Mesendoderm (in vitro differentiated cells): ENCODE measurements around the gene HSD17B1.

ENCODE experiments used
- DNase-seq: peaks from one replicate; pipeline ENCODE4 v3.0.0; 2013
- H2AK5ac ChIP-seq: 2 replicates; pipeline ENCODE4 v1.6.1; 2013; ENCODE audit warnings: low read length, inconsistent platforms
- H2BK120ac ChIP-seq: 2 replicates; pipeline ENCODE4 v1.6.1; 2013; ENCODE audit warnings: low read depth, mild to moderate bottlenecking, low read length, moderate library complexity, mixed read lengths
- H2BK15ac ChIP-seq: replicated peaks from 2 replicates; pipeline ENCODE4 v1.6.1; 2013; ENCODE audit warnings: low read depth, mild to moderate bottlenecking, moderate library complexity
- H2BK5ac ChIP-seq: 2 replicates; pipeline ENCODE4 v1.6.1; 2013; ENCODE audit warnings: low read length, inconsistent platforms
- H3K18ac ChIP-seq: 2 replicates; pipeline ENCODE4 v1.6.1; 2013; ENCODE audit warnings: mild to moderate bottlenecking, low read length, mixed read lengths
- H3K23ac ChIP-seq: one replicate; pipeline ENCODE4 v1.6.1; 2013; ENCODE audit warnings: low read length
- H3K27ac ChIP-seq: 2 replicates; pipeline ENCODE4 v1.5.1; 2013; ENCODE audit warnings: low read depth, mild to moderate bottlenecking, inconsistent platforms, low read length, moderate library complexity
- H3K27me3 ChIP-seq: 2 replicates; pipeline ENCODE4 v1.6.1; 2013; ENCODE audit warnings: low read length, control low read depth, mild to moderate bottlenecking, inconsistent platforms; ENCODE audit not compliant: insufficient read depth, poor library complexity
- H3K36me3 ChIP-seq: 2 replicates; pipeline ENCODE4 v1.6.1; 2013; ENCODE audit warnings: low read length, inconsistent platforms; ENCODE audit not compliant: control insufficient read depth, insufficient read depth
- H3K4ac ChIP-seq: one replicate; pipeline ENCODE4 v1.6.1; 2013; ENCODE audit warnings: low read depth, mild to moderate bottlenecking, low read length, moderate library complexity
- H3K4me1 ChIP-seq: 2 replicates; pipeline ENCODE4 v1.6.1; 2013; ENCODE audit warnings: low read depth, low read length, inconsistent platforms; ENCODE audit not compliant: control insufficient read depth
- H3K4me2 ChIP-seq: 2 replicates; pipeline ENCODE4 v1.6.1; 2013; ENCODE audit warnings: low read length
- H3K4me3 ChIP-seq: 2 replicates; pipeline ENCODE4 v1.5.1; 2013; ENCODE audit warnings: mild to moderate bottlenecking, low read length
- H3K56ac ChIP-seq: one replicate; pipeline ENCODE4 v1.6.1; 2013; ENCODE audit warnings: low read length
- H3K79me1 ChIP-seq: 2 replicates; pipeline ENCODE4 v1.6.1; 2013; ENCODE audit warnings: low read length, inconsistent platforms
- H3K79me2 ChIP-seq: 2 replicates; pipeline ENCODE4 v1.6.1; 2013; ENCODE audit warnings: mild to moderate bottlenecking, low read length; ENCODE audit not compliant: control insufficient read depth, insufficient read depth
- H3K9ac ChIP-seq: 2 replicates; pipeline ENCODE4 v1.6.1; 2013; ENCODE audit warnings: low read length, inconsistent platforms
- H4K5ac ChIP-seq: one replicate; pipeline ENCODE4 v1.6.1; 2013; ENCODE audit warnings: low read length
- H4K8ac ChIP-seq: one replicate; pipeline ENCODE4 v1.6.1; 2013; ENCODE audit warnings: low read depth, mild to moderate bottlenecking, control low read depth, low read length, moderate library complexity
- WGBS: extraction: QIAGEN DNeasy Blood & Tissue Kit; methylation state at CpG from one replicate; pipeline ENCODE4 v1.1.7; 2013; ENCODE audit warnings: low lambda C conversion rate, missing lambda C conversion rate; ENCODE audit not compliant: insufficient coverage; ENCODE audit errors: extremely low coverage; 5-methylcytosine and 5-hydroxymethylcytosine counted together

HSD17B1 gene

GRCh38 chr17:42521666-42522262 is 31.0 kb upstream of the HSD17B1 start:
- Histone ChIP-seq H3K9ac (no peak overlapping the region), H3K4me1 (peaks cover 6% of the 10 kb centered on the region)
- WGBS = no CpG with 5 or more reads among the region's 11 CpGs

GRCh38 chr17:42522263-42522790 is 30.4 kb upstream of the HSD17B1 start:
- no peak overlapping the region for H2BK15ac ChIP-seq
- no peak overlapping the region for H3K4me2 ChIP-seq
- no peak overlapping the region for H4K5ac ChIP-seq
- H3K79me2 ChIP-seq = no peaks in the 10 kb centered on the region
- H2BK120ac ChIP-seq = no peak overlapping the region
- H2AK5ac ChIP-seq = no peak overlapping the region
- no peak overlapping the region for H3K56ac ChIP-seq
- H3K79me1 ChIP-seq = no peaks in the 10 kb centered on the region
- no peak overlapping the region for H3K9ac ChIP-seq
- H3K4me1 ChIP-seq = peaks cover 6% of the 10 kb centered on the region
- no peak for DNase-seq
- WGBS = no CpG with 5 or more reads among the region's 9 CpGs
- H3K23ac ChIP-seq = no peak overlapping the region
- H3K4me3 ChIP-seq = no peak overlapping the region
- H3K36me3 ChIP-seq = peaks cover 2% of the 10 kb centered on the region
- no peak overlapping the region for H3K18ac ChIP-seq
- H4K8ac ChIP-seq = no peak overlapping the region
- no peak overlapping the region for H3K27ac ChIP-seq
- H2BK5ac ChIP-seq = no peak overlapping the region
- no peak overlapping the region for H3K4ac ChIP-seq
- no peaks in the 10 kb centered on the region for H3K27me3 ChIP-seq

More at GRCh38 chr17:42521666-42522262, 31.0 kb upstream of the HSD17B1 start:
- peaks cover 2% of the 10 kb centered on the region for H3K36me3 ChIP-seq
- DNase-seq = no peak
- H3K18ac ChIP-seq = no peak overlapping the region
- no peak overlapping the region for H3K23ac ChIP-seq
- H2BK15ac ChIP-seq = no peak overlapping the region
- H3K4ac ChIP-seq = no peak overlapping the region
- H3K4me2 ChIP-seq = no peak overlapping the region
- H4K5ac ChIP-seq = no peak overlapping the region
- H3K27me3 ChIP-seq = no peaks in the 10 kb centered on the region
- no peaks in the 10 kb centered on the region for H3K79me2 ChIP-seq
- H3K4me3 ChIP-seq = no peak overlapping the region
- H3K56ac ChIP-seq = no peak overlapping the region
- no peak overlapping the region for H2BK120ac ChIP-seq
- H3K79me1 ChIP-seq = no peaks in the 10 kb centered on the region
- no peak overlapping the region for H3K27ac ChIP-seq
- H4K8ac ChIP-seq = no peak overlapping the region
- no peak overlapping the region for H2AK5ac ChIP-seq
- H2BK5ac ChIP-seq = no peak overlapping the region

GRCh38 chr17:42522798-42523278 is 29.9 kb upstream of the HSD17B1 start:
- no peak overlapping the region for H3K4ac ChIP-seq
- no peak overlapping the region for H2BK15ac ChIP-seq
- no peaks in the 10 kb centered on the region for H3K79me2 ChIP-seq
- no peak overlapping the region for H3K23ac ChIP-seq
- H2BK5ac ChIP-seq = no peak overlapping the region
- H4K8ac ChIP-seq = no peak overlapping the region
- no peak overlapping the region for H2AK5ac ChIP-seq
- H3K56ac ChIP-seq = no peak overlapping the region
- no peak overlapping the region for H3K27ac ChIP-seq
- H3K27me3 ChIP-seq = no peaks in the 10 kb centered on the region
- H3K4me3 ChIP-seq = no peak overlapping the region
- H2BK120ac ChIP-seq = no peak overlapping the region
- no CpG with 5 or more reads among the region's 8 CpGs for WGBS
- no peaks in the 10 kb centered on the region for H3K79me1 ChIP-seq
- H4K5ac ChIP-seq = no peak overlapping the region
- H3K36me3 ChIP-seq = peaks cover 2% of the 10 kb centered on the region
- H3K4me1 ChIP-seq = peaks cover 6% of the 10 kb centered on the region
- no peak overlapping the region for H3K18ac ChIP-seq
- H3K4me2 ChIP-seq = no peak overlapping the region
- no peak overlapping the region for H3K9ac ChIP-seq
- no peak for DNase-seq

- no peak overlapping the region for H3K9ac ChIP-seq
- no peak overlapping the region for H2BK15ac ChIP-seq
- no peak overlapping the region for H2BK5ac ChIP-seq
- H4K8ac ChIP-seq = no peak overlapping the region
- no peak overlapping the region for H3K23ac ChIP-seq
- no peak overlapping the region for H3K18ac ChIP-seq
- H3K4me2 ChIP-seq = no peak overlapping the region
- no peak overlapping the region for H3K27ac ChIP-seq
- no peaks in the 10 kb centered on the region for H3K27me3 ChIP-seq
- H3K79me1 ChIP-seq = no peaks in the 10 kb centered on the region
- DNase-seq = no peak
- H3K4me1 ChIP-seq = peaks cover 2% of the 10 kb centered on the region
- no peak overlapping the region for H3K56ac ChIP-seq
- no peaks in the 10 kb centered on the region for H3K79me2 ChIP-seq
- H3K4me3 ChIP-seq = no peak overlapping the region
- H2BK120ac ChIP-seq = no peak overlapping the region
- no peak overlapping the region for H4K5ac ChIP-seq
- no CpG with 5 or more reads among the region's 2 CpGs for WGBS
- H3K36me3 ChIP-seq = peaks cover 2% of the 10 kb centered on the region
- no peak overlapping the region for H3K4ac ChIP-seq
- no peak overlapping the region for H2AK5ac ChIP-seq
Observed at GRCh38 chr17:42525221-42525620, 27.5 kb upstream of the HSD17B1 start.

GRCh38 chr17:42526031-42526444 is 26.7 kb upstream of the HSD17B1 start:
- H3K4me1 ChIP-seq = peaks cover 2% of the 10 kb centered on the region
- no peak overlapping the region for H4K8ac ChIP-seq
- no peaks in the 10 kb centered on the region for H3K79me2 ChIP-seq
- no peak overlapping the region for H3K4me2 ChIP-seq
- no peak overlapping the region for H3K56ac ChIP-seq
- no peak overlapping the region for H2AK5ac ChIP-seq
- no peaks in the 10 kb centered on the region for H3K79me1 ChIP-seq
- peaks cover 2% of the 10 kb centered on the region for H3K36me3 ChIP-seq
- no peak overlapping the region for H3K4me3 ChIP-seq
- no peak overlapping the region for H2BK5ac ChIP-seq
- H3K18ac ChIP-seq = no peak overlapping the region
- no peak overlapping the region for H3K4ac ChIP-seq
- no peak overlapping the region for H4K5ac ChIP-seq
- H3K27ac ChIP-seq = no peak overlapping the region
- no peak overlapping the region for H2BK120ac ChIP-seq
- WGBS = no CpG with 5 or more reads among the region's 6 CpGs
- no peak overlapping the region for H3K9ac ChIP-seq
- H3K27me3 ChIP-seq = no peaks in the 10 kb centered on the region
- no peak for DNase-seq
- no peak overlapping the region for H2BK15ac ChIP-seq
- H3K23ac ChIP-seq = no peak overlapping the region

- peaks cover 2% of the 10 kb centered on the region for H3K4me1 ChIP-seq
- no peak overlapping the region for H3K23ac ChIP-seq
- H3K36me3 ChIP-seq = no peaks in the 10 kb centered on the region
- H3K79me1 ChIP-seq = no peaks in the 10 kb centered on the region
- no peak overlapping the region for H3K18ac ChIP-seq
- H3K4ac ChIP-seq = no peak overlapping the region
- H3K4me3 ChIP-seq = no peak overlapping the region
- DNase-seq = no peak
- no CpG with 5 or more reads among the region's 6 CpGs for WGBS
- no peak overlapping the region for H3K9ac ChIP-seq
- H3K27ac ChIP-seq = no peak overlapping the region
- no peak overlapping the region for H4K5ac ChIP-seq
- H3K79me2 ChIP-seq = no peaks in the 10 kb centered on the region
- no peak overlapping the region for H4K8ac ChIP-seq
- H2BK15ac ChIP-seq = no peak overlapping the region
- H3K56ac ChIP-seq = no peak overlapping the region
- H2BK5ac ChIP-seq = no peak overlapping the region
- H2AK5ac ChIP-seq = no peak overlapping the region
- no peaks in the 10 kb centered on the region for H3K27me3 ChIP-seq
- H2BK120ac ChIP-seq = no peak overlapping the region
- H3K4me2 ChIP-seq = no peak overlapping the region
Observed at GRCh38 chr17:42527932-42528331, 24.8 kb upstream of the HSD17B1 start.
